Stomach (tissue), 4 donors: ENCODE measurements around the gene PREPL.

Experiments used
- CTCF ChIP-seq, 7 experiments: fragments of 450-650 bp in 4 of 7; fragments of 200-600 bp in 3 of 7; sonication (generic) in 3 of 7; IDR thresholded peaks; one replicate each; pipeline ENCODE4 v1.5.1; 2016 to 2019; ENCODE audit warnings: antibody characterized with exemption in 7 of 7, control low read depth in 2 of 7, mild to moderate bottlenecking in 1 of 7
- EP300 ChIP-seq: sonication (generic); formaldehyde crosslinking; IDR thresholded peaks from one replicate; pipeline ENCODE4 v1.6.1; 2017; ENCODE audit warnings: antibody characterized with exemption
- POLR2A ChIP-seq, 4 donors: fragments of 450-650 bp; IDR thresholded peaks; one replicate each; pipeline ENCODE4 v1.6.1; 2016; ENCODE audit warnings: antibody characterized with exemption in 4 of 4, control low read depth in 2 of 4, mild to moderate bottlenecking in 1 of 4, moderate library complexity in 1 of 4
- POLR2AphosphoS5 ChIP-seq, 3 donors: sonication (generic); formaldehyde crosslinking; IDR thresholded peaks; one replicate each; pipeline ENCODE4 v1.6.1; 2016; ENCODE audit warnings: antibody characterized with exemption in 3 of 3

- TF ChIP-seq CTCF (IDR thresholded peaks at IDR 0.05) (no peak), POLR2AphosphoS5 (IDR thresholded peaks at IDR 0.05) (no peak), POLR2A (IDR thresholded peaks at IDR 0.05) (no peak), EP300 (no peak)
Measured at GRCh38 chr2:44290261-44290660, 71.0 kb downstream of the PREPL start.
